ENCODE measurements around the gene STAM2.
"Not testable (repeated sequence)": the region's sequence is repeated elsewhere in the genome, so short reads cannot be mapped to it uniquely, and the experiment has no call there.

Gene STAM2

DNA sequence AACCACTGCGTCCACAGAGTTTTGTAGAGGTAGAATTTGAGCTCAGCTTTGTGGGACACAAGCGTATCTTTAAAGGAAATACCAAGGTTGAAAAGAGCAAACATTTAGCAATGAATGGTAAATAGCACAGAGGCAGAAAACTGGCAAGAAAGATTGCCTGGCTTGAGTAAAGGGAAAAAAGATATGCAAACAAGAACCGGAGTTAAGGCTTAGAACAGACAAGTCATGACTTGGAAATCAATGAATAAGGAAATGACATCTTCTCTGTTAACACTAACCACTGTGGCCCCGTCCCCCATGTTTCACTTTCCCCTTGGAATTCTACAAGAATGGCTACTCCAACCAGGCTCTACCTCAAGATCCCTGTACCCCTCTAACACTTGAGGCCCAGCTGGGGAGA is 3.8 kb downstream of the STAM2 start:
- no peak for DNase-seq

DNA sequence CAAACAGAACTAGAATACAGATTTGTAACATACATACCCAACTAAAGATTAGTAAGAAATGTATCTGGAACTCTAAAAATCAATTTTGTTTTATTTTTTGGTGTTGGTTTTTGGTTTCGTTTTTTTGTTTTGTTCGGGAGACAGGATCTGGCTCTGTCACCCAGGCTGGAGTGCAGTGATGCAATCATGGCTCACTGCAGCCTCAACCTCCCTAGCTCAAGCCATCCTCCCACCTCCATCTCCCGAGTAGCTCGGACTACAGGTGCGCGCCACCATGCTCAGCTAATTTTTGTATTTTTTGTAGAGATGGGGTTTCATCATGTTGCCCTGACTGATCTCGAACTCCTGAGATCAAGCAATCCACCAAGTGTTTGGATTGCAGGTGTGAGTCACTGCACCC is 6.4 kb downstream of the STAM2 start:
- DNase-seq = not testable (repeated sequence)

DNA sequence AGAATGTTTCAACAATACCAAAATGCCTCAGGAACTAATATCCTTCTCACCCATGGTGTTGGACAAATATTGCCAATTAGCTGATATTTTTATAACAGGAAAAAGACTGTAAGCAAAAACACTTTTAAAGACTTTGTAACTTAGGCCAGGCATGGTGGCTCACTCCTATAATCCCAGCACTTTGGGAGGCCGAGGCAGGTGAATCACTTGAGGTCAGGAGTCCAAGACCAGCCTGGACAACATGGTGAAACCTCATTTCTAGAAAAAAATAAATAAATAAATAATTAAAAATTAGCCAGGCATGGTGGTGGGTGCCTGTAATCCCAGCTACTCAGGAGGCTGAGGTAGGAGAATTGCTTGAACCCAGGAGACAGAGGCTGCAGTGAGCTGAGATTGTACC is 8.1 kb downstream of the STAM2 start:
- DNase-seq = not testable (repeated sequence)

DNA sequence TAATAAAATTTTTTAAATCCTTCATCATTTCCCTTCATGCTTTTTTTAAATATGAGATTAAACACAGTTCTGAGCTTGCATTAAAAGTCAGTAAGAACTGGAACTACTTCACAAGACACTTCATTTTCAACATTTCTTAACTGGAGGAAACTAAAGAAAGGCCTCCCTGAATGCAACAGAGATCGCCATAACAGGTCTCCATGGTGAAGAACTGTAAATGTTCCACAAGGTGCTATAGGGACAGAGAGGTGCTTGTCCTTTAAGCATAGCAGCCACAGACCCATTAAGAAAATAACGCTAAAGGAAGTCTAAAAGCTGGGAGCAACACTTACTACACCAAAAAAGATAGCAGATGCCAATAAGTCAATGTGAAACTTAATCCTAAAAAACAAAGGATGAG is 8.5 kb downstream of the STAM2 start:
- no peak for DNase-seq

DNA sequence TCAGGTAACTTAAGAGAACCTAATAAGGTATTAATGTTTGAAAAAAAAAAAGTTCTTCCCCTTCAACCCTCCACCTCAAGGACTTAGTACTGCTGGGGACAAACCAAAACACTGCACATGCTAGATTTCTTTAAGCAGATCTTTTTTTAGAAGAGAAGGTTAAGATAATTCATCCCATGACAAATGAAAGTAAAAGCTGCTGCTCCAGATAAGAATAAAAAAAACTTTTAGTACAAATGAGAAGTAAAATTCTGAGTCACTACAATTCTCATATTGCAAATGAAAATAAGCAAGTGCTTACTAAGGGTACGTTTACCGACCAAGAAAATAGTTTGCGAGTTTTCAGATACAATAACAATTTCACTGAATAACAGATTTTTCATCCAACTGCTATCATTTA is 8.9 kb downstream of the STAM2 start:
- DNase-seq = no peak

DNA sequence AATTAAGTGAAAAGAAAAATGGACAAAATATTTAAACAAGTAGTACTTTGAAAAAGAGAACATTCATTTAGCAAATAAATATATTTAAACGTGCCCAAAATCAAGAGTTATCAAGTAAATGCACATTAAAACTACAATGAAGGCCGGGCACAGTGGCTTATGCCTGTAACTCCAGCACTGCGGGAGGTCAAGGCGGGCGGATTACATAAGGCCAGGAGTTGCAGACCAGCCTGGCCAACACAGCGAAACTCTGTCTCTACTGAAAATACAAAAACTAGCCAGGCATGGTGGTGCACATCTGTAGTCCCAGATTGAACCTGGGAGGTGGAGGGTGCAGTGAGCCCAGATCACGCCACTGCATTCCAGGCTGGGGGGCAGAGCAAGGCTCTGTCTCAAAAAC is 9.8 kb downstream of the STAM2 start:
- DNase-seq = no peak

DNA sequence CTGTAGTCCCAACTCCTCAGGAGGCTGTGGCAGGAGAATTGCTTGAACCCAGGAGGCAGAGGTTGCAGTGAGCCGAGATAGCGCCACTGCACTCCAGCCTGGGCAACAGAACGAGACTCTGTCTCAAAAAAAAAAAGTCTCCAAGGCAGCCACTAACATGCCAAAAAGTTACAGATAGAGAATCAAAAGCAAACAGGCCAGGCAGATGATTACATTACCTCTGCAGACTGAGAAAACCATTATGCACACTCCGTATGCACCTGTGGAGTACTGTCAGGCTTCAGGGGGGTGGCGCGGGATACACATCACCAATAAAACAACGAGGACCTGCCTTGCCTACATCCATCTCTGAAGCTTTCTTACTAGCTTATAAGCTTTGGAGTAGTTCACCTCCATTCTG is 10.3 kb downstream of the STAM2 start:
- no peak for DNase-seq

DNA sequence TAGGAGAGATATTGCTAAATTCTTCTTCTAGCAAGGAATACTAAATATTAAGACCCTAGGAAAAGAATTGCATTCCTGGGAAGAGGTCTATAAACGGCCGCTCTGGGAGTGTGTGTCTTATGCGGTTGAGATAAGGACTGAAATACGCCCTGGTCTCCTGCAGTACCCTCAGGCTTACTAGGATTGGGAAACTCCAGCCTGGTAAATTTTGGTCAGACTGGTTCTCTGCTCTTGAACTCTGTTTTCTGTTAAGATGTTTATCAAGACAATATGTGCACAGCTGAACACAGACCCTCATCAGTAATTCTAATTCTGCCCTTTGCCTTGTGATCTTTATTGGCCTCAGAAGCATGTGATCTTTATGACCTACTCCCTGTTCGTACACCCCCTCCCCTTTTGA is 11.9 kb downstream of the STAM2 start:
- DNase-seq = not testable (repeated sequence)

DNA sequence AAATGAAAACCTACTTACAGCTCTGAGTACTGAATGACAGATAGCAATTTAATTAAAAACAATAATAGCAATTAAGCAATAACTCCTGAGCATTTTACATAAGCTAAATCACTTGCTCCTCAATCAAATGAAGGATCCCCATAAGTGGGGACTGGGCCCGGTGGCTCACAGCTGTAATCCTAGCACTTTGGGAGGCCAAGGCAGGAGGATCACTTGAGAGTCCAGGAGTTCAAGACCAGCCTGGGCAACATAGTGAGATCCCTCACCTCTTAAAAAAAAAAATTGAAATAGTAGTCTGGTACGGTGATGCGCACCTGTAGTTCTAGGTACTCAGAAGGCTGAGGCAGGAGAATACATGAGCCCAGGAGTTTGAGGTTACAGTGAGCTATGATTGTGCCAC is 13.4 kb downstream of the STAM2 start:
- DNase-seq = no peak

DNA sequence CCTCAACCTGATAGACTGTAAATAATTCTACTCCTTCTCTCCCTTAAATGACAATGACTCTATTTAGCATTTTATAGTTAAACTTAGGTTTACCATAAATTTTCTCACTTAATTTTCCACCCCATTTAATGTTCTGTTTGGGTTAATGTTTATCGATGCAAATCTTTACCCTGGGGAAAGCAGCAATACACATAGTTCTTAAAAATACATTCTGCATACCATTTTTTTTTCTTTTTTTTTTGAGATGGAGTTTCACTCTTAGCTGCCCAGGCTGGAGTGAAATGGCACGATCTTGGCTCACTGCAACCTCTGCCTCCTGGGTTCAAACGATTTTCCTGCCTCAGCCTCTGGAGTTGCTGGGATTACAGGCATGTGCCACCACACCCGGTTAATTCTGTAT is 14.0 kb downstream of the STAM2 start:
- no peak for DNase-seq

DNA sequence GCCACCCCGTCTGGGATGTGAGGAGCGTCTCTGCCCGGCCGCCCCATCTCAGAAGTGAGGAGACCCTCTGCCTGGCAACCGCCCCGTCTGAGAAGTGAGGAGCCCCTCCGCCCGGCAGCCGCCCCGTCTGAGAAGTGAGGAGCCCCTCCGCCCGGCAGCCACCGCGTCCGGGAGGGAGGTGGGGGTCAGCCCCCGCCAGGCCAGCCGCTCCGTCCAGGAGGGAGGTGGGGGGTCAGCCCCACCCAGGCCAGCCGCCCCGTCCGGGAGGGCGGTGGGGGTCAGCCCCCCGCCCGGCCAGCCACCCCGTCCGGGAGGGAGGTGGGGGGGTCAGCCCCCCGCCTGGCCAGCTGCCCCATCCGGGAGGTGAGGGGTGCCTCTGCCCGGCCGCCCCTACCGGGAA is 15.2 kb downstream of the STAM2 start:
- DNase-seq = not testable (repeated sequence)

DNA sequence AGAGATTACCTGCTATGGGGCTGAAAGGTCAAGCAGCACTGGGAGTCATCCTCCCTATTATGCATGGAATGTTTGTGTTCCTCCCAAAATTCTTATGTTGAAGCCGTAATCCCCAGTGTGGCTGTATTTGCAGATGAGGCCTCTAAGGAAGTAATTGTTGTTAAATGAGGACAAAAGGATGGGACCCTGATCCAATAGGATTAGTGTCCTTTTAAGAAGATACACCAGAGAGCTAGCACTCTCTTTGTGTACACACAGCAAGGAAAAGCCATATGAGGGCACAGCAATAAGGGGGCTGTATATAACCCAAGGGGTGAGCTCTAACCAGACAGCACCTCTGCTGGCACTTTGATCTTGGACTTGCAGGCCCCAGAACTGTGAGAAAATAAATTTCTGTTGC is 18.3 kb downstream of the STAM2 start:
- DNase-seq = no peak

DNA sequence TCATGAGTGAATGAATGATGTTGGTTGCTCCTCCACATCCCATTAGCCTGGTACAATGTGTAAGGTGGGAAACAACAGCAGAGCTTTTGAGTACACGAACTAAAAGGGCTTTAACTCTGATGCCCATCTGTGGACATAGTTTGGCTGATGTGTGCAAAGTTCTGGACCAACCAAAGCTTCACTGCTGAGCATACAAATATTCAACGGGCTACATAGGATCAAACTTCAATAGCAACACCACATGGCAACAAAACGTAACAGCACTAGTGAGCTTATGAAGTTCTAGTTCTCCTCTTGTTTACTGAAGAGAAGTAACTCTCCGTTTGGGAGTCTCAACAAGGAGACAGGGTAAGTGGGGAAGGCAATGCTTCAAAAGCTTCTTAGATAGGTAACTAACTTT is 20.4 kb downstream of the STAM2 start:
- DNase-seq = no peak

DNA sequence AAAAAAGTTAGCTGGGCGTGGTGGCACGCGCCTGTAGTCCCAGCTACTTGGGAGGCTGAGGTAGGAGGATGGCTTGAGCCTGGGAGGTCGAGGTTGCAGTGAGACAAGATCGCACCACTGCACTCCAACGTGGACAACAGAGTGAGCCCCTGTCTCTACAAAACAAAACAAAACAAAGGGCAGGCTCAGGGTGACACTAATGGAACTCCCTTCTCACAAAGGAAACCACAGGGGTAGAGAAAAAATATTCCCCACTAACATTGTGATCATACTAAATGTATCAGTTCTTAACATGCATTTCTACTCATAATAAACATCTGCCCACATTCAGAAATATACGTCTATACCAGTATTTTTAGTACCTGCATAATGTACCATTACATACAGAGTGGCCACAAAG is 21.1 kb downstream of the STAM2 start:
- DNase-seq = no peak

DNA sequence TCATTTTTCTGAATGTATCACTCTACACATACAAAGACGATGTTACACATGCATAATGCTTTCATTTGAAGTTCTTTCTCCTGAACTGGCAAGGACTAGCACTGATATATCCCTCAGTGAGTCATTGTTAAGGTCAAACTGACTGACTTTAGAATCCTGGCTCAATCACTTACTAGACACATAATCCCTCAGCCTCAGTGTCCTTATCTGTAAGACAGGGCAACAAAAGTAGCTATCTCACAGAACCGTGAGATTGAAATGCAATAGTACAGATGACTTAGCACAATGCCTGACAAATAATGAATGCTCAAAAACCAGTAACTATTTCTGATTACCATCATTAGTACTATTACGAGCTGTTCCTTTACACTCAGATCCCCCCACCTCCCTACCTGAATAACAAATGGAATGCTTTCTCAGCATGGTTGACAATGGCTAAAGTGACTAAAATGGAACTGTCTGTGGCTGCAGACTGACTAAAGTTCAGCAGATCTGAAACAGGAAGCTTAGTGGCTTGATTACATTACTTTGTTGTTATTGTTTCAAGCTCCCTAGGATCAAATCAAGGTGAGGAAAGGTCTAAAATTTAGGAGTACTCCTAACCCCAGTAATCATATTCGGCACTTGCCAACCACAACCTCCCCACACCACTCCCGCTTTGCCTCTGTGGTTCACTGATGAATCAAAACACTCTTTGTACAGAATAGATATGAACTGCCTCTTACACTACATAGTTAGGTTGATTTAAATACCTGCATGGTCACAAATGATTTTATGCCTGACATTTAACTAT is 40.9 kb downstream of the STAM2 start:
- no peak for DNase-seq

DNA sequence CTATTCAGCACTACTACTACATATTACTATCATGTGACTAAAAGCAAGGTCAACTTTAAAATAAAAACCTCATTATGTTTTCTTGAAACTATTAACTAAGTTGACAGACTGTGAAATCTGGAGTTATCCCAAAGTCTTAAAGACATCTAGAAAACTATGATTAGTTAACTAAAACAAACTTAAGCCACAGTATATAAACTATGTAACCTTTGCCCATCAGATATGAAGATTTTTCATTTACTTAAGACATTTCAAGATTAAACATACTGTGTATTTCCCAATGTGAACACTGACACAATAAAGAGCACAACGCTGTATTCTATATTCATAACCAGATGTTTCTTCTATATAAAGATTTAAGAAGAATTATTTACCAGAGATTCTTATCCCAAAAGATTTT is 43.3 kb downstream of the STAM2 start:
- DNase-seq = no peak

DNA sequence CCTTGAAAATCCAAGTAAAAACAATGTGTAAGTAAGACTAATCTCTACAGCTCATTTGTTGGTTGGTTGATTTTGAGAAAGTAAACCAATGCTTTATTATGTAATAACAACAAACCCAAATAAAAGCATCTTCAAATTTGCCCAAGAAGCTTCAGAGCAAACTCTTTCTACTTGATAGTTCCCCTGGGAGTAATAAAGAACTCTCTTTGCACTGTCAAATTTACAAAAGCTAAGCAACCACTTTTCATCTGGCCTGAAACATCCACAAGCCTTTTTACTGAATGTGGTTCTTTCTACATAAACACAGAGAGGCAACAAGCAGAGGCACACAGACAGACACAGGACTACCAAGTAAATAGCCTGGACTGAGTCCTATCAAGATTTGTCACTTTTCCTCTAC is 47.9 kb downstream of the STAM2 start:
- no peak for DNase-seq

DNA sequence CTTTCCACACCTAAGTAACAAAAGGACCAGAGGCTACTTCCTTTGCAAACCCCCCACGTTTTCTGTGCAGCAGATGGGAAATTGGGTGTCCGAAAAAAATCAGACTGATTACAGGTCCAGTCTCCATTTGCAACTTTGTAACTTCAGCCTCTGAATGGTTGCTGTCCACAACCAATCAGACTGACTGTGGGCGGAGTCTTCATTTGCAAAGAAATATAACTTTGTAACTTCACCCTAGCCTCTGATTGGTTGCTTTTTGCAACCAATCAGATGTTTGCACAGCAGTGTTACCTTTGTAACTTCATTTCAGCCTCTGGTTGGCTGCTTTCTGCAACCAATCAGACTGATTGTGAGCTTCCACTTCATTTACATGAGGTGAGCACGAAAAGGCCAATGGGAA is 48.9 kb downstream of the STAM2 start:
- no peak for DNase-seq

DNA sequence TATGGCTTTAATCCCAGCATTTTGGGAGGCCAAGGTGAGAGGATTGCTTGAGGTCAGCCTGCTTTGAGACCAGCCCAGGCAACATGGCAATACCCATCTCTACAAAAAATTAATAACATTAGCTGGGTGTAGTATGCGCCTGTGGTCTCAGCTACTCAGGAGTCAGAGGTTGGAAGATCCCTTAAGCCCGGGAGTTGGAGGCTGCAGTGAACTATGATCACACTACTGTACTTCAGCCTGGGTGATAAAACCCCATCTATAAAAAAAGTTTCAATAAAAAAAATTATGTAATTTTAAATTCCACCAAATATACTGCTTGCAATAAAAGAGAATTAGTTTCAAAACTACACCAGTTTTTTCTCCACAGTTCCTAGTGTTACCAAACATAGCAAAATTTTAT is 53.4 kb downstream of the STAM2 start:
- no peak for DNase-seq

DNA sequence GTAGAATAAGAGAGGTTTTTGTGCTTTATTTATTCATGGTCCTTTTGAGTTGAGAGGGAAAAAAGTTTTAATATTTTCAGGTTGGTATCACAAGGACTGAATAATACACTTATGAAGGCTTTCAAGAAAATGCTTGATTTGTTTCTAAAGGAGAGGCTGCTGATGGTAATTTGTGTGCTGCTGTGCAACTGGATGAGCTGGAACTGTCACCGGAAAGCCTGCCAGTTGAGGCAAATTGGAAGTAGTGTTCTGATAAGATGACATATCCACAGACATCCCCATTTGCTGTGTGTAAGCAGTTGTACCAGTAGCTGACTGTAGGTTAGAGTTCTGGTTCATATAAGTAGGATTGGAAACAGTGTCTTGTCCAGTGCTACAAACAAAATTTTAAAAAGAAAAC is 55.1 kb downstream of the STAM2 start:
- no peak for DNase-seq

DNA sequence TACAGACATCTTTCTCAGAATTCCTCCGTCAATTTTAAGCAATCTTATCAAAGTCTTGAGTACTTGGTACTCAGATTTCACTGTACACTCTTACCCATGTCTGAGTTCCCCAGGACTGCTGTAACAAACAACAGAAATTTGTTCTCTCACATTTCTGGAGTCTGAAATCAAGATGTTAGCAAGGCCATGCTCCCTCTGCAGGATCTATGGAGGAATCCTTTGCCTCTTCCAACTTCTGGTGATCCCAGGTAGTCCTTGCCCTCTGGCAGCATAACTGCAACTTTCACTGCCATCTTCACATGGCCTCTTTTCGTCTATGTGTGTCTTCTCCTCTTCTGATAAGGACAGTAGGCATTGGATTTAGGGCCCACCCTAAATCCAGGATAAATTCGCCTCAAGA is 59.6 kb downstream of the STAM2 start:
- no peak for DNase-seq

DNA sequence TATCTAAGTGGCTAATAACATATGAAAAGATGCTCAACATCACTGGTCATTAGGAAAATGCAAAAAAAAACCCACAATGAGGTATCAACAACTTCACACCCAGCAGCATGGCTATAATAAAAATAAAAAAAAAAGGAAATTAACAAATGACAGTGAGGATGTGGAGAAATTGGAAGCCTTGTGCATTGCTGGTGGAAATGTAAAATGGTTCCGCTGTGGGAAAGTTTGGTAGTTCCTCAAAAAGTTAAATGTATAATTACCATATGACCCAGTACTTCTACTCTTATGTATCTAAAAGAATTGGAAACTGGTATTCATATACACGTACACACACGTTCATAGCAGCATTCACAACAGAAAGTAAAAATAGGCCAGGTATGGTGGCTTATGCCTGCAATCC is 61.2 kb downstream of the STAM2 start:
- DNase-seq = no peak

DNA sequence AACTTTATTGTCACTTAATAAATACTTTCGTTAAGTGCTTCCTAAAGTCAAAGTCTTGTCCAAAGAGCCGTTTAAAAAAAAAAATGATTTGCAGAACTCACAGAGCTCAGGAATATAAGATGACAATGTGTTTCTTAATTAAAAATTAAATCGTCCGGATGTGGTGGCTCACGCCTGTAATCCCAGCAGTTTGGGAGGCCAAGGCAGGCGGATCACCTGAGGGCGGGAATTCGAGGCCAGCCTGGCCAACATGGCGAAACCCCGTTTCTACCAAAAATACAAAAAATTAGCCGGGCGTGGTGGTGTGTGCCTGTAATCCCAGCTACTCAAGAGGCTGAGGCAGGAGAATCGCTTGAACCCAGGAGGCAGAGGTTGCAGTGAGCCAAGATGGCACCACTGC is 68.4 kb downstream of the STAM2 start:
- not testable (repeated sequence) for DNase-seq

DNA sequence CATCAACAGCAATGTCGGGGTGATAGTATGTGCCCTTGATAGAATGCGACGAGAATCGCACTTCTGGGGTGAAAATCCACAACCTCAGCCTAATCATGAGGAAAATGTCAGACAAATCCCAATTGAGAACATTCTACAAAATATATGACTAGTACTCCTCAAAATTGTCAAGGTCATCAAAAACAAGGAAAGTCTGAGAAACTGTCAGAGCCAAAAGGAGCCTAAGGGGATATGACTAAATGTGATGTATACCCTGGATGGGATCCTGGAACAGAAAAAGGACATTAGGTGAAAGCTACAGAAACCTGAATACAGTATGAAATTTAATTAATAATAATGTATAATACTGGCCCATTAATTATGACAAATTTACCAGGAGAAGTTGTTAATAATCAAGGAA is 69.1 kb downstream of the STAM2 start:
- no peak for DNase-seq

DNA sequence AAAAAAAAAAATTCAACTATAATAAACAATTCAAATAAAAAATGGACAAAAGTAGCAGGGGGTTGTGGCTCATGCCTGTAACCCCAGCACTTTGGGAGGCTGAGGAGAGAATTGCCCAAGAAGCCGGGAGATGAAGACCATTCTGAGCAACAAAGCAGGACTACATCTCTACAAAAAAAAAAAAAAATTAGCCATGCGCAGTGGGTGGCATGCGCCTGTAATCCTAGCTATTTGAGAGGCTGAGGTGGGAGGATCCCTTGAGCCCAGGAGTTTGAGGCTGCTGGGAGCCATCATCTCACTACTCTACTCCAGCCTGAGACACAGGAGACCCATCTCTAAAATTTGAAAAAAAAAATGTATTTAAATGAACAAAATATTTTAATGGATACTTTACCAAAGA is 72.3 kb downstream of the STAM2 start:
- DNase-seq = no peak

DNA sequence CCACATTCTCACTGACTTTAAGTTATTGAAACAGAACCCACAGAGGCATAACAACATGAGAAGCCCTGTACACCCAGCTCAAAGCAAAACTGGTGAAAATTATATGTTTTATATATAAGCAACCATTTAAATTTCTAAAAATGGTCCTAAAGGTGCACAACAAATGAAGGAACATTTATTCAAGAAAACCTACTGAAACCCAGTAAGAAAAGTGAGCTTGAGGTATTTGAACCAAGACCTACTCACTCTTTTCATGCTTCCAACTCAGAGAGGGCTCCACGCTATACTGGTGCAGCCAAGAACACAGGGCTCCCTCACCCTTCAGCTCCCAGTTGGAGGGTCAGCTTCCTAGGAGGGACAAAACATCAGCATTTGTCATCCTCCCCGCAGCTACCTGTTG is 74.6 kb downstream of the STAM2 start:
- no peak for DNase-seq
